MM.1S (cell line): ENCODE data around the gene CRKL.

Source experiments
- DNase-seq: peaks from one replicate; pipeline ENCODE4 v3.0.0-alpha.2; 2015
- H2AFZ ChIP-seq: fragments of 300-600 bp; sonication (generic); 2 replicates; pipeline ENCODE4 v1.6.0; 2016; ENCODE audit warnings: antibody characterized with exemption, low read length
- H3F3A ChIP-seq: fragments of 300-600 bp; sonication (generic); 2 replicates; pipeline ENCODE4 v1.6.1; 2016; ENCODE audit warnings: mild to moderate bottlenecking, antibody characterized with exemption, low read length, moderate library complexity, mixed read lengths; ENCODE audit not compliant: insufficient read depth
- H3K27ac ChIP-seq: fragments of 300-600 bp; sonication (generic); 2 replicates; pipeline ENCODE4 v1.5.1; 2016; ENCODE audit warnings: mild to moderate bottlenecking, low read length
- H3K27me3 ChIP-seq: fragments of 300-600 bp; sonication (generic); replicated peaks from 2 replicates; pipeline ENCODE4 v1.6.0; 2016; ENCODE audit warnings: low read length; ENCODE audit not compliant: insufficient read depth
- H3K36me3 ChIP-seq: fragments of 300-600 bp; sonication (generic); replicated peaks from 2 replicates; pipeline ENCODE4 v1.6.1; 2016; ENCODE audit warnings: mild to moderate bottlenecking, low read length, mixed read lengths; ENCODE audit not compliant: insufficient read depth
- H3K4me1 ChIP-seq: fragments of 300-600 bp; sonication (generic); 2 replicates; pipeline ENCODE4 v1.6.1; 2016; ENCODE audit warnings: low read length, mixed read lengths
- H3K4me2 ChIP-seq: fragments of 300-600 bp; sonication (generic); 2 replicates; pipeline ENCODE4 v1.6.0; 2016; ENCODE audit warnings: low read depth, low read length
- H3K4me3 ChIP-seq: fragments of 300-600 bp; sonication (generic); 2 replicates; pipeline ENCODE4 v1.5.1; 2016; ENCODE audit warnings: low read length, mixed read lengths
- H3K79me2 ChIP-seq: fragments of 300-600 bp; sonication (generic); 2 replicates; pipeline ENCODE4 v1.6.1; 2016; ENCODE audit warnings: mixed run types, low read length, mixed read lengths
- H3K9ac ChIP-seq: fragments of 300-600 bp; sonication (generic); 2 replicates; pipeline ENCODE4 v1.6.1; 2016; ENCODE audit warnings: low read length, mixed read lengths
- H3K9me2 ChIP-seq: fragments of 300-600 bp; sonication (generic); replicated peaks from 2 replicates; pipeline ENCODE4 v1.6.1; 2016; ENCODE audit warnings: mild to moderate bottlenecking, low read length, mixed read lengths; ENCODE audit not compliant: insufficient read depth
- H3K9me3 ChIP-seq: fragments of 300-600 bp; sonication (generic); replicated peaks from 2 replicates; pipeline ENCODE4 v1.6.1; 2016; ENCODE audit warnings: mild to moderate bottlenecking, low read length, mixed read lengths; ENCODE audit not compliant: insufficient read depth
- H4K20me1 ChIP-seq: fragments of 300-600 bp; sonication (generic); 2 replicates; pipeline ENCODE4 v1.6.1; 2016; ENCODE audit warnings: mild to moderate bottlenecking, low read length, moderate library complexity, mixed read lengths; ENCODE audit not compliant: insufficient read depth
- CTCF ChIP-seq: fragments of 300-600 bp; sonication (generic); IDR thresholded peaks from 2 replicates; pipeline ENCODE4 v1.5.1; 2016; ENCODE audit warnings: antibody characterized with exemption, low read length, mixed read lengths
- EZH2 ChIP-seq: fragments of 300-600 bp; sonication (generic); optimal IDR thresholded peaks from 2 replicates; pipeline ENCODE3; 2017; ENCODE audit warnings: low read depth, mild to moderate bottlenecking, antibody characterized with exemption, low read length, mixed read lengths
- EZH2phosphoT487 ChIP-seq: fragments of 300-600 bp; sonication (generic); IDR thresholded peaks from 2 replicates; pipeline ENCODE4 v1.6.1; 2018; ENCODE audit warnings: antibody characterized with exemption, low read length

CRKL gene

GRCh38 chr22:20991252-20992055 is 74.2 kb downstream of the CRKL start:
- no peaks in the 10 kb centered on the region for H3K9me3 ChIP-seq
- TF ChIP-seq EZH2, result no peak
- no peaks in the 10 kb centered on the region for H3K4me1 ChIP-seq
- no peaks in the 10 kb centered on the region for H3K79me2 ChIP-seq
- no peak overlapping the region for H3K4me3 ChIP-seq
- no peaks in the 10 kb centered on the region for H3F3A ChIP-seq
- no peaks in the 10 kb centered on the region for H3K36me3 ChIP-seq
- no peak overlapping the region for H2AFZ ChIP-seq
- H3K27me3 ChIP-seq, result no peaks in the 10 kb centered on the region
- no peak overlapping the region for H3K27ac ChIP-seq
- no peaks in the 10 kb centered on the region for H3K9me2 ChIP-seq
- no peaks in the 10 kb centered on the region for H4K20me1 ChIP-seq
- no peak overlapping the region for H3K9ac ChIP-seq
- DNase-seq, result no peak
- H3K4me2 ChIP-seq, result no peak overlapping the region

GRCh38 chr22:20992056-20992442 is 74.8 kb downstream of the CRKL start:
- TF ChIP-seq CTCF (no peak), EZH2phosphoT487 (no peak), EZH2 (no peak)
- Histone ChIP-seq H3K4me2 (no peak overlapping the region), H3K79me2 (no peaks in the 10 kb centered on the region), H3K27me3 (no peaks in the 10 kb centered on the region), H3K36me3 (no peaks in the 10 kb centered on the region), H3K9ac (no peak overlapping the region), H3K27ac (no peak overlapping the region), H2AFZ (no peak overlapping the region), H3K9me2 (no peaks in the 10 kb centered on the region), H3F3A (no peaks in the 10 kb centered on the region), H4K20me1 (no peaks in the 10 kb centered on the region), H3K4me3 (no peak overlapping the region), H3K9me3 (no peaks in the 10 kb centered on the region), H3K4me1 (no peaks in the 10 kb centered on the region)
- DNase-seq, result no peak

- Histone ChIP-seq H3K4me1 (no peaks in the 10 kb centered on the region), H3K27ac (no peak overlapping the region), H3K4me3 (no peak overlapping the region), H4K20me1 (no peaks in the 10 kb centered on the region), H3K9ac (no peak overlapping the region), H3K4me2 (no peak overlapping the region), H3K79me2 (no peaks in the 10 kb centered on the region), H3K9me3 (no peaks in the 10 kb centered on the region), H3K9me2 (no peaks in the 10 kb centered on the region), H2AFZ (no peak overlapping the region), H3K36me3 (no peaks in the 10 kb centered on the region), H3K27me3 (no peaks in the 10 kb centered on the region), H3F3A (no peaks in the 10 kb centered on the region)
- no peak for DNase-seq
- TF ChIP-seq EZH2 (no peak), EZH2phosphoT487 (no peak), CTCF (no peak)
Observed at GRCh38 chr22:20992456-20993303, 75.5 kb downstream of the CRKL start.
